ENCODE results near the gene AAGAB. TPM values are rescaled to one million over a fixed set of nuclear protein-coding genes. Genes with fewer than 3 reads are reported as not detected.
A peak's percentile ranks its signal among the peaks of the same experiment; 100 is the strongest.

The AAGAB gene
- total RNA-seq, 1 experiment from 2014 or later = 30.5 TPM

DNA sequence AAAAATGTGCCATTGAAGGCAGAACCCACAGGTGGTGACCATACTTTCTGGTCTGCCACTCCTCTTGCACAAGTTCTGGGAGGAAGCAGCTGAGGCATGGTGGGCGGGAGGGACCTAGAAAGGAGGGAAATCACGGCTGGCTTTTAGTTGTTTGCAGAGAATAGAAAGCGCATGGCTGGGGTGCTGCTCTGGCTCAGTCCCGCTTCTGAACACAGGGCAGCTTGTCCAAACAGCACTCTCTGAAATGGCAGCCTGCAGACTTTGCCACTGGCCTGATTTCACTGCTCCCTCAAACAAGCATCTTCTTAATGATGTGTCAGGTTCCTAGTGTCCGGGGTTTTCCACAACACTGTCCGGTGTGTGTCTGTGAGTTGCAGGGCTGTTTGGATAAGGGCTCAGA is 76.7 kb downstream of the AAGAB start:
- ATAC-seq = no peak
- Histone ChIP-seq H4K20me1 (ENCODE audit: low read length) (no peaks in the 10 kb centered on the region), H3K9me2 (replicated peaks; ENCODE audit: low read length) (no peaks in the 10 kb centered on the region), H3K27ac (ENCODE audit: low read length) (peak overlapping the region; percentile 93), H2AFZ (ENCODE audit: low read length) (no peak overlapping the region), H3K9ac (ENCODE audit: low read length) (peak overlapping the region; percentile 11; the same call in 1 of the 2 replicates), H3K4me3 (ENCODE audit: low read length) (no peak overlapping the region), H3K27me3 (ENCODE audit: low read length) (no peaks in the 10 kb centered on the region), H3K4me1 (ENCODE audit: insufficient read depth, low read length) (peaks cover 65% of the 10 kb centered on the region), H3K4me2 (ENCODE audit: low read length) (peak overlapping the region; percentile 5; the same call in 1 of the 2 replicates), H3K9me3 (ENCODE audit: low read length) (no peaks in the 10 kb centered on the region), H3K79me2 (ENCODE audit: low read length) (peaks cover 54% of the 10 kb centered on the region), H3F3A (ENCODE audit: low read length, unreplicated experiment) (peaks cover 7% of the 10 kb centered on the region), H3K36me3 (ENCODE audit: low read depth, low read length) (peaks cover 60% of the 10 kb centered on the region)
- no peak for DNase-seq
- ChIA-PET CTCF (no interaction called here), POLR2A (ENCODE audit: unreplicated experiment) (no interaction called here)
- no TSS peak for BruUV-seq (replicated peaks)
- TF ChIP-seq EZH2 (IDR thresholded peaks at IDR 0.05; ENCODE audit: low read length, unreplicated experiment) (no peak), EZH2phosphoT487 (IDR thresholded peaks at IDR 0.05; ENCODE audit: borderline replicate concordance, low read length) (no peak)
- TF ChIP-seq, protein P1, sequence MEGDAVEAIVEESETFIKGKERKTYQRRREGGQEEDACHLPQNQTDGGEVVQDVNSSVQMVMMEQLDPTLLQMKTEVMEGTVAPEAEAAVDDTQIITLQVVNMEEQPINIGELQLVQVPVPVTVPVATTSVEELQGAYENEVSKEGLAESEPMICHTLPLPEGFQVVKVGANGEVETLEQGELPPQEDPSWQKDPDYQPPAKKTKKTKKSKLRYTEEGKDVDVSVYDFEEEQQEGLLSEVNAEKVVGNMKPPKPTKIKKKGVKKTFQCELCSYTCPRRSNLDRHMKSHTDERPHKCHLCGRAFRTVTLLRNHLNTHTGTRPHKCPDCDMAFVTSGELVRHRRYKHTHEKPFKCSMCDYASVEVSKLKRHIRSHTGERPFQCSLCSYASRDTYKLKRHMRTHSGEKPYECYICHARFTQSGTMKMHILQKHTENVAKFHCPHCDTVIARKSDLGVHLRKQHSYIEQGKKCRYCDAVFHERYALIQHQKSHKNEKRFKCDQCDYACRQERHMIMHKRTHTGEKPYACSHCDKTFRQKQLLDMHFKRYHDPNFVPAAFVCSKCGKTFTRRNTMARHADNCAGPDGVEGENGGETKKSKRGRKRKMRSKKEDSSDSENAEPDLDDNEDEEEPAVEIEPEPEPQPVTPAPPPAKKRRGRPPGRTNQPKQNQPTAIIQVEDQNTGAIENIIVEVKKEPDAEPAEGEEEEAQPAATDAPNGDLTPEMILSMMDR (conservative IDR thresholded peaks at IDR 0.05; ENCODE audit: low read depth, low read length) = no peak
- intact Hi-C loops (cut with micrococcal nuclease) = no loop called here

DNA sequence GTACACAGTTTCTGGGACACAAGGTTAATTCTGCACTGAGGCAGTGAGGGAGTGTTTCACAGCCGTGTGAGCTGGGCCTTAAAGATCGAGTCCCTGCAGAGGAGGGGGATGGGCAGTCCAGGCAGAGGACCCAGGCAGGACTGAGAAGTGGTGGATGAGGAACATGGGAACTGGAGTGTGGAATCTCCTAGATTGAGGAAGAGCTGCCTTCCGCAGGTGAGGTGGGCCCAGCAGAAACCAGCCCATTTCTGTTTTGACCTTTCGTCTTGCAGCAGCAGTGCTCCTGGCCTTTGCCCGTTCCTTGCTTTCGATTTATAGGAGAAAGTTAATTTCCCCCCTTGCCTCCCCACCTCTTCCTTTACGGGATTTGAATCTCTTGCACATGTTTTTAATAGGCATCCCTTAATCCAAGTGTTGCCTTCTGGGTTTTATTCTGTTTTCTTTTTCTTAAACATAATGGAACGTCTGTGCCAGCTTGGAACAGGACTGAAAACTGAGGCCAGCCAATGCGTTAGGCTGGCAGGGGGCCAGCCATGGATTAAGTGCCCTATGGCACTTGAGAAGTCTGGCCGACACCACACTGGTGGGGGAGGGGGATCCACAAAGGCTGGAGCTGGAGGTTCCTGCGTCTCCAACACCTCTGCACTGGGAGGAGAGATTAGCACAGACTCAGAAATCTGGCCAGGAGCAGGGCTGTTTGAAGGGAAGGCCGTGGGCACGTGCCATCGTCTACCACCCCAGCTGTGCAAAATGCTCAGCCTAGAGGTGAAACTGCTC is 78.1 kb downstream of the AAGAB start:
- no peak overlapping the region for H3K4me2 ChIP-seq (ENCODE audit: low read length)
- peaks cover 64% of the 10 kb centered on the region for H3K36me3 ChIP-seq (ENCODE audit: low read depth, low read length)
- no peak for ATAC-seq
- CTCF ChIA-PET = no interaction called here
- peaks cover 8% of the 10 kb centered on the region for H3F3A ChIP-seq (ENCODE audit: low read length, unreplicated experiment)
- H4K20me1 ChIP-seq (ENCODE audit: low read length) = no peaks in the 10 kb centered on the region
- no peak overlapping the region; the same call in 1 of the 2 replicates for H3K9ac ChIP-seq (ENCODE audit: low read length)
- peaks cover 61% of the 10 kb centered on the region for H3K79me2 ChIP-seq (ENCODE audit: low read length)
- no peak for TF ChIP-seq EZH2 (IDR thresholded peaks at IDR 0.05; ENCODE audit: low read length, unreplicated experiment)
- no peak for TF ChIP-seq EZH2phosphoT487 (IDR thresholded peaks at IDR 0.05; ENCODE audit: borderline replicate concordance, low read length)
- TF ChIP-seq, protein P1 (conservative IDR thresholded peaks at IDR 0.05; ENCODE audit: low read depth, low read length) = no peak
- no TSS peak for BruUV-seq (replicated peaks)
- no peaks in the 10 kb centered on the region for H3K9me2 ChIP-seq (replicated peaks; ENCODE audit: low read length)
- no peak overlapping the region for H2AFZ ChIP-seq (ENCODE audit: low read length)
- no peak for DNase-seq
- H3K4me1 ChIP-seq (ENCODE audit: insufficient read depth, low read length) = peaks cover 77% of the 10 kb centered on the region
- H3K27ac ChIP-seq (ENCODE audit: low read length) = peak overlapping the region; percentile 93
- no peaks in the 10 kb centered on the region for H3K9me3 ChIP-seq (ENCODE audit: low read length)
- H3K4me3 ChIP-seq (ENCODE audit: low read length) = no peak overlapping the region
- H3K27me3 ChIP-seq (ENCODE audit: low read length) = no peaks in the 10 kb centered on the region
- intact Hi-C loops (cut with micrococcal nuclease) = no loop called here
- POLR2A ChIA-PET (ENCODE audit: unreplicated experiment) = no interaction called here

DNA sequence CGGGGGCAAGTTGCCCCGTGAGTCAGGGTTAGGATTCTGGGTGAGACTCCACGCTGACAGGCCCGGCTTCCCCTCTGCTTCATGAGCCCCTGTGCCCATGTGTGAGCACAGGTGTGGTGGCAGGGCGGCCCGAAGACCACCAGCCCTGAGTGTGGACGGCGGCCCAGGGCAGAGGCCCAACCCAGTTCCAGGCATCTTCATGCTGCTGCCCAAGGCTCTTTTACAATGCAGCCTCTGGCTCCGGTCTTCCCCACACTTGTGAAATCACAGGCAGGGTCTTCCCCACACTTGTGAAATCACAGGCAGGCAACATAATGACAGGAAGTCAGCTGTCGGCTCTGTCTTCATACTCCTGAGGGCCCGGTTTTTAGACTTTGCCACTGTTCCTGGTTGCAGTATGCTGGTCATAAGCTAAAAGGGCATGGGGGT is 78.8 kb downstream of the AAGAB start:
- peaks cover 81% of the 10 kb centered on the region for H3K4me1 ChIP-seq (ENCODE audit: insufficient read depth, low read length)
- H3K9ac ChIP-seq (ENCODE audit: low read length) = peak overlapping the region; percentile 60
- POLR2A ChIA-PET (ENCODE audit: unreplicated experiment) = interaction anchor here (0.5 to 0.7 kb wide), 3 partner anchors 21 to 68 kb away, joined by 3 read pairs; no protein-coding TSS in a partner anchor

More for the DNA sequence above, 78.8 kb downstream of the AAGAB start:
- Histone ChIP-seq H3K36me3 (ENCODE audit: low read depth, low read length) (peaks cover 72% of the 10 kb centered on the region), H3K27me3 (ENCODE audit: low read length) (no peaks in the 10 kb centered on the region), H2AFZ (ENCODE audit: low read length) (no peak overlapping the region), H3F3A (ENCODE audit: low read length, unreplicated experiment) (peaks cover 11% of the 10 kb centered on the region), H3K4me3 (ENCODE audit: low read length) (no peak overlapping the region), H3K27ac (ENCODE audit: low read length) (peak overlapping the region; percentile 93), H3K4me2 (ENCODE audit: low read length) (peak overlapping the region; percentile 27), H3K79me2 (ENCODE audit: low read length) (peaks cover 67% of the 10 kb centered on the region), H4K20me1 (ENCODE audit: low read length) (no peaks in the 10 kb centered on the region), H3K9me3 (ENCODE audit: low read length) (no peaks in the 10 kb centered on the region), H3K9me2 (replicated peaks; ENCODE audit: low read length) (no peaks in the 10 kb centered on the region)
- CTCF ChIA-PET = no interaction called here
- no peak for TF ChIP-seq EZH2phosphoT487 (IDR thresholded peaks at IDR 0.05; ENCODE audit: borderline replicate concordance, low read length)
- TF ChIP-seq, protein P1 (conservative IDR thresholded peaks at IDR 0.05; ENCODE audit: low read depth, low read length) = no peak
- intact Hi-C loops (cut with micrococcal nuclease) = loop anchor here (1.0 to 2.0 kb wide), 3 partner anchors 25 to 101 kb away; no protein-coding TSS in a partner anchor
- DNase-seq = no peak
- no peak for ATAC-seq
- no TSS peak for BruUV-seq (replicated peaks)

Measured in PC-3 (cell line).